SK-N-MC (cell line): Measurements from ENCODE around the gene KLRC2.

Source experiments
- DNase-seq: peaks from one replicate; pipeline ENCODE4 v3.0.0-alpha.2; 2011; ENCODE audit warnings: low read depth, low spot score
- H3K27ac ChIP-seq: fragments of 200-600 bp; sonication (generic); 2 replicates; pipeline ENCODE4 v1.5.1; 2016; ENCODE audit warnings: mixed run types
- H3K36me3 ChIP-seq: fragments of 200-600 bp; sonication (generic); 2 replicates; pipeline ENCODE4 v1.6.1; 2017; ENCODE audit warnings: antibody characterized with exemption, low read length, mixed read lengths; ENCODE audit not compliant: insufficient read depth
- H3K4me3 ChIP-seq: fragments of 200-600 bp; sonication (generic); 2 replicates; pipeline ENCODE4 v1.5.1; 2016
- H3K9ac ChIP-seq: fragments of 200-600 bp; sonication (generic); 2 replicates; pipeline ENCODE4 v1.8.0; 2017; ENCODE audit warnings: mixed run types, mixed read lengths; ENCODE audit not compliant: insufficient read length
- H3K9me3 ChIP-seq: fragments of 200-600 bp; sonication (generic); 2 replicates; pipeline ENCODE4 v1.6.1; 2017; ENCODE audit warnings: low read depth, mild to moderate bottlenecking, antibody characterized with exemption, low read length, moderate library complexity, mixed read lengths
- EZH2 ChIP-seq: fragments of 200-600 bp; sonication (generic); IDR thresholded peaks from one replicate; pipeline ENCODE4 v1.6.1; 2017; ENCODE audit warnings: antibody characterized with exemption
- FOXP2 ChIP-seq: optimal IDR thresholded peaks from 2 replicates; pipeline ENCODE3; 2011; ENCODE audit warnings: mild to moderate bottlenecking, moderate library complexity; ENCODE audit not compliant: insufficient read depth; ENCODE audit errors: extremely low read length, control extremely low read depth
- POLR2AphosphoS5 ChIP-seq: IDR thresholded peaks from 2 replicates; pipeline ENCODE4 v1.6.1; 2012; ENCODE audit warnings: mild to moderate bottlenecking, low read depth, low read length, borderline replicate concordance

Gene KLRC2

GRCh38 chr12:10386857-10387256, 49.0 kb downstream of the KLRC2 start:
- Histone ChIP-seq H3K9ac (no peak overlapping the region), H3K27ac (no peak overlapping the region)

GRCh38 chr12:10385166-10385613, 50.6 kb downstream of the KLRC2 start:
- Histone ChIP-seq H3K9ac (no peak overlapping the region), H3K4me3 (no peak overlapping the region), H3K27ac (no peak overlapping the region), H3K36me3 (no peaks in the 10 kb centered on the region), H3K9me3 (peaks cover 7% of the 10 kb centered on the region; the same call in 1 of the 2 replicates)
- DNase-seq = no peak
- no peak for TF ChIP-seq POLR2AphosphoS5
- TF ChIP-seq EZH2 = no peak
- no peak for TF ChIP-seq FOXP2

More at GRCh38 chr12:10386857-10387256, 49.0 kb downstream of the KLRC2 start:
- Histone ChIP-seq H3K9me3 (peaks cover 7% of the 10 kb centered on the region; the same call in 1 of the 2 replicates), H3K4me3 (no peak overlapping the region), H3K36me3 (no peaks in the 10 kb centered on the region)
- no peak for TF ChIP-seq POLR2AphosphoS5
- no peak for TF ChIP-seq EZH2
- TF ChIP-seq FOXP2 = no peak
- no peak for DNase-seq

DNA sequence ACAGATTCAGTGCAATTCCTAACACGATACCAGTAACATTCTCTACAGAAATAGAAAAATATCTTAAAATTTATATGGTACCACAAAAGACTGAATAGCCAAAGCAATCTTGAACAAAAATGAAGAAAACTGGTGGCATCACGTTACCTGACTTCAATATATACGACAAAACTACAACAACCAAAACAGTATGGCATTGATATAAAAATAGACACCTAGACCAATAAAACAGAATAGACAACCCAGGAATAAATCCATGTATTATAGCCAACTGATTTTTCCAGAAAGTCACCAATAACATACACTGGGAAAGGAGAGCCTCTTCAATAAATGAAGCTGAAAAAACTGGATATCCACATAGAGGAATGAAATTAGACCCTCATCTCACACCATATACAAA, 51.6 kb downstream of the KLRC2 start:
- no peak overlapping the region for H3K4me3 ChIP-seq
- H3K36me3 ChIP-seq = no peaks in the 10 kb centered on the region
- H3K9me3 ChIP-seq = peaks cover 7% of the 10 kb centered on the region; the same call in 1 of the 2 replicates
- H3K27ac ChIP-seq = no peak overlapping the region
- H3K9ac ChIP-seq = no peak overlapping the region
- DNase-seq = no peak
- TF ChIP-seq POLR2AphosphoS5 = no peak
- TF ChIP-seq EZH2 = no peak
- no peak for TF ChIP-seq FOXP2

DNA sequence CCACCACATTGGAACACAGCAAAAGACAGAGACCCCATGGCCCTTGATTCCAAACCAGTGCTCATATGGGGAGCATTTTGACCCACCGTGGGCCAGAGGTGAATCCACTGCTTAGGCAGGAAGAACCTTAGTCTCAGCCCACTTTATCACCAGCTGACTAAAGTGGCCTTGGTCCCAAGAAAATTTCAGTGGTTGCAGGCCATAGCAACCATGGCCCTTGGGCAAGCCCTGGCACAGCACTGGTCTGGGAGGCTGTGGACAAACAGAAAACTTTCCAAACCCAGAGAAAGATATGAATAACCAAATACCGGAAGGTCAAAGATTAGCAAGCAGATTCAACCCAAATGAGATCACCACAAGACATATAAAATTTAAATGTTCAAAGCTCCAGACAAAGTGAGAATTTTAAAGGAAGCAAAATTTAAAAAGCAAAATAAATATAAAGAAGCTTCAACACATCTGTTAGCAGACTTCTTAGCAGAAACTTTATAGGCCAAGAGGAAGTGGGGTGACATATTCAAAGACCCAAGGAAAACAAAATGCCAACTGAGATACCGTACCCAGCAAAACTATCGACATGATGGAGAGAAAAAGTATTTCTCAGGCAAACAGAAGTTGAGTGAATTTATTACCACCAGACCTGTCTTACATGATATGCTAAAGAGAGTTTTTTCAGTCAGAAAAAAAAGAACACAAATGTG, 53.7 kb downstream of the KLRC2 start:
- TF ChIP-seq FOXP2 (no peak), EZH2 (no peak), POLR2AphosphoS5 (no peak)
- peaks cover 7% of the 10 kb centered on the region; the same call in 1 of the 2 replicates for H3K9me3 ChIP-seq
- H3K9ac ChIP-seq = no peak overlapping the region
- no peaks in the 10 kb centered on the region for H3K36me3 ChIP-seq
- H3K4me3 ChIP-seq = no peak overlapping the region
- no peak for DNase-seq
- no peak overlapping the region for H3K27ac ChIP-seq
